GM12878 (cell line): Measurements from ENCODE around the gene CYP26B1. TPM values are rescaled to one million over a fixed set of nuclear protein-coding genes. Genes with fewer than 3 reads are reported as not detected.

Source experiments
- MYB ChIP-seq: fragments of 150-350 bp; IDR thresholded peaks from 2 replicates; pipeline ENCODE4 v1.6.1; 2014; ENCODE audit warnings: mild to moderate bottlenecking, low read depth, low read length, borderline replicate concordance
- NRF1 ChIP-seq: conservative IDR thresholded peaks from 2 replicates; pipeline ENCODE4 v1.6.1; 2011; ENCODE audit warnings: mild to moderate bottlenecking, low read depth, low read length, improper control_type of control experiment
- RBBP5 ChIP-seq: fragments of 200-600 bp; sonication (generic); conservative IDR thresholded peaks from 2 replicates; pipeline ENCODE4 v1.6.1; 2016
- RFX5 ChIP-seq: IDR thresholded peaks from 2 replicates; pipeline ENCODE4 v1.6.1; 2011; ENCODE audit warnings: low read depth, low read length, improper control_type of control experiment
- SP1 ChIP-seq: IDR thresholded peaks from one replicate; pipeline ENCODE4 v1.6.1; 2011; ENCODE audit warnings: low read depth, low read length
- SREBF1 ChIP-seq: IDR thresholded peaks from 2 replicates; pipeline ENCODE4 v1.6.1; 2012; ENCODE audit warnings: mild to moderate bottlenecking, low read length
- SRF ChIP-seq, 2 experiments: IDR thresholded peaks; 2 replicates each; pipeline ENCODE4 v1.6.1; 2011; ENCODE audit warnings: low read depth in 2 of 2, low read length in 2 of 2, mild to moderate bottlenecking in 1 of 2, moderate library complexity in 1 of 2
- WRNIP1 ChIP-seq: IDR thresholded peaks from 2 replicates; pipeline ENCODE4 v1.6.1; 2011; ENCODE audit warnings: low read depth, low read length, improper control_type of control experiment, borderline replicate concordance
- ZNF24 ChIP-seq: fragments of 450-650 bp; IDR thresholded peaks from 2 replicates; pipeline ENCODE4 v1.6.1; 2017; ENCODE audit warnings: antibody characterized with exemption, mild to moderate bottlenecking
- polyA plus RNA-seq, 11 experiments: library from polyadenylated mRNA; depleted of rRNA in 4 of 11; unstranded in 6 of 11; stranded (reverse) in 5 of 11; fragments of >200 nt; fragmentation: Nextera tagmentation in 4 of 11; fragmentation: Illumina TruSeq in 1 of 11; extraction: Ambion mirVana in 4 of 11; extraction: Trizol in 1 of 11; gene quantifications; 1 replicate in 1 of 11; 2 replicates in 10 of 11; pipeline versions ENCODE4 v1.2.1 to v1.2.3, GENCODE V29; 2011 to 2016; ENCODE audit warnings: inconsistent platforms in 2 of 11, missing spikeins in 2 of 11, low read depth in 1 of 11
- total RNA-seq, 4 experiments: library from RNA; depleted of rRNA in 3 of 4; stranded (reverse); fragments of >200 nt in 3 of 4; fragmentation: Illumina TruSeq in 1 of 4; extraction: Trizol in 1 of 4; gene quantifications; 2 replicates each; pipeline versions ENCODE4 v1.2.1 to v1.2.3, GENCODE V29; 2013 to 2021
- TF ChIP-seq, protein P1 (sequence below): fragments of 450-650 bp; formaldehyde crosslinking; IDR thresholded peaks from 2 replicates; pipeline ENCODE4 v1.4.0; 2020; ENCODE audit warnings: mild to moderate bottlenecking, moderate library complexity
- TF ChIP-seq, protein P2 (sequence below): fragments of 450-650 bp; IDR thresholded peaks from 2 replicates; pipeline ENCODE4 v1.6.1; 2016; ENCODE audit warnings: mild to moderate bottlenecking
- TF ChIP-seq, protein P3 (sequence below): IDR thresholded peaks from 2 replicates; pipeline ENCODE4 v1.6.1; 2012; ENCODE audit warnings: low read depth, low read length, improper control_type of control experiment

The CYP26B1 gene
- total and polyA plus RNA-seq, 10 of the 15 experiments (the other 5 are each of a cell fraction or from before 2014, with no cell fraction given): not detected

DNA sequence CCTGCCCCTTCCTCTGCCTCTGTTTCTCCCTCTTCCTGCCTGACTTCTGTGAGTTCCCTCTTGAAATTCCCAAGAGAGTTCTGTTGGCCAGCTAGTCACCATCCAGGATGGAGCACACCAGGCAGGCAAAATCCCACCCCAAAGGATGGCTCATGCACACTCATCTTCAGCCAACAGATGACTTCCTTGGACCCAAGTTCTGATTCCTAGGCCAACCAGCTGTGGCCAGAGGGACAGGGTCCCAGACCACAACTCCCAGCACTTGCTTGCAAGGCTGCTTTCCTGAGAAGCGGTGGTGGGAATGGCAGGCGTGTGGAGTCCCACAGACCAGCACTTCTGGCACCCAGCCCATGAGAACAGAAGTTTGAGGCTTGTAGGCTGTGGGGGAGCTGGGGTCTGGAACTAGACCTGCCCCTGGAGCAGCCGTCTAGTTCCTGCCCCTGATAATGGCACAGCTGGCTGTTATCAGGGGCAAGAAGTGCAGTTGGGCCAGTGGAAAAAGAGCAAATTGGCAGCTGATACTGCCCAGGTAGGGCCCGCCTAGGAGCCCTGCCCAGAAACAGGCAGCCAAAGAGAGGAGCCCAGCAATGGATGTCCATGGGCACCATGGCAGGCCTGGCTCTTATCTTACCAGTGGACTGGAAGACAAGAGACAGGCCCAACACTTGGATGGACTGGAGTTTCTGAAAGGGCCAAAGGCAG is 56.7 kb downstream of the CYP26B1 start (continued):
- TF ChIP-seq, protein P1, sequence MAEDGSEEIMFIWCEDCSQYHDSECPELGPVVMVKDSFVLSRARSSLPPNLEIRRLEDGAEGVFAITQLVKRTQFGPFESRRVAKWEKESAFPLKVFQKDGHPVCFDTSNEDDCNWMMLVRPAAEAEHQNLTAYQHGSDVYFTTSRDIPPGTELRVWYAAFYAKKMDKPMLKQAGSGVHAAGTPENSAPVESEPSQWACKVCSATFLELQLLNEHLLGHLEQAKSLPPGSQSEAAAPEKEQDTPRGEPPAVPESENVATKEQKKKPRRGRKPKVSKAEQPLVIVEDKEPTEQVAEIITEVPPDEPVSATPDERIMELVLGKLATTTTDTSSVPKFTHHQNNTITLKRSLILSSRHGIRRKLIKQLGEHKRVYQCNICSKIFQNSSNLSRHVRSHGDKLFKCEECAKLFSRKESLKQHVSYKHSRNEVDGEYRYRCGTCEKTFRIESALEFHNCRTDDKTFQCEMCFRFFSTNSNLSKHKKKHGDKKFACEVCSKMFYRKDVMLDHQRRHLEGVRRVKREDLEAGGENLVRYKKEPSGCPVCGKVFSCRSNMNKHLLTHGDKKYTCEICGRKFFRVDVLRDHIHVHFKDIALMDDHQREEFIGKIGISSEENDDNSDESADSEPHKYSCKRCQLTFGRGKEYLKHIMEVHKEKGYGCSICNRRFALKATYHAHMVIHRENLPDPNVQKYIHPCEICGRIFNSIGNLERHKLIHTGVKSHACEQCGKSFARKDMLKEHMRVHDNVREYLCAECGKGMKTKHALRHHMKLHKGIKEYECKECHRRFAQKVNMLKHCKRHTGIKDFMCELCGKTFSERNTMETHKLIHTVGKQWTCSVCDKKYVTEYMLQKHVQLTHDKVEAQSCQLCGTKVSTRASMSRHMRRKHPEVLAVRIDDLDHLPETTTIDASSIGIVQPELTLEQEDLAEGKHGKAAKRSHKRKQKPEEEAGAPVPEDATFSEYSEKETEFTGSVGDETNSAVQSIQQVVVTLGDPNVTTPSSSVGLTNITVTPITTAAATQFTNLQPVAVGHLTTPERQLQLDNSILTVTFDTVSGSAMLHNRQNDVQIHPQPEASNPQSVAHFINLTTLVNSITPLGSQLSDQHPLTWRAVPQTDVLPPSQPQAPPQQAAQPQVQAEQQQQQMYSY (CRISPR knock-in tag): no peak
- TF ChIP-seq RBBP5 (no peak), NRF1 (no peak), MYB (no peak), RFX5 (no peak), SP1 (no peak), SRF (IDR thresholded peaks at IDR 0.05; ENCODE audit: low read depth in 2 of 2, low read length in 2 of 2) (no peak), SREBF1 (no peak), ZNF24 (no peak), WRNIP1 (no peak)
- TF ChIP-seq, protein P2, sequence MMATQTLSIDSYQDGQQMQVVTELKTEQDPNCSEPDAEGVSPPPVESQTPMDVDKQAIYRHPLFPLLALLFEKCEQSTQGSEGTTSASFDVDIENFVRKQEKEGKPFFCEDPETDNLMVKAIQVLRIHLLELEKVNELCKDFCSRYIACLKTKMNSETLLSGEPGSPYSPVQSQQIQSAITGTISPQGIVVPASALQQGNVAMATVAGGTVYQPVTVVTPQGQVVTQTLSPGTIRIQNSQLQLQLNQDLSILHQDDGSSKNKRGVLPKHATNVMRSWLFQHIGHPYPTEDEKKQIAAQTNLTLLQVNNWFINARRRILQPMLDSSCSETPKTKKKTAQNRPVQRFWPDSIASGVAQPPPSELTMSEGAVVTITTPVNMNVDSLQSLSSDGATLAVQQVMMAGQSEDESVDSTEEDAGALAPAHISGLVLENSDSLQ: no peak
- TF ChIP-seq, protein P3, sequence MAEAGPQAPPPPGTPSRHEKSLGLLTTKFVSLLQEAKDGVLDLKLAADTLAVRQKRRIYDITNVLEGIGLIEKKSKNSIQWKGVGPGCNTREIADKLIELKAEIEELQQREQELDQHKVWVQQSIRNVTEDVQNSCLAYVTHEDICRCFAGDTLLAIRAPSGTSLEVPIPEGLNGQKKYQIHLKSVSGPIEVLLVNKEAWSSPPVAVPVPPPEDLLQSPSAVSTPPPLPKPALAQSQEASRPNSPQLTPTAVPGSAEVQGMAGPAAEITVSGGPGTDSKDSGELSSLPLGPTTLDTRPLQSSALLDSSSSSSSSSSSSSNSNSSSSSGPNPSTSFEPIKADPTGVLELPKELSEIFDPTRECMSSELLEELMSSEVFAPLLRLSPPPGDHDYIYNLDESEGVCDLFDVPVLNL: no peak
